VCaP (cell line): ENCODE measurements around the gene TMOD1.
A peak's percentile ranks its signal among the peaks of the same experiment; 100 is the strongest.

ENCODE experiments used
- H3K27ac ChIP-seq: fragments of 450-650 bp; 2 replicates; pipeline ENCODE4 v1.5.1; 2017
- TF ChIP-seq, protein P1 (sequence below): fragments of 450-650 bp; conservative IDR thresholded peaks from 2 replicates; pipeline ENCODE4 v1.5.1; 2017; ENCODE audit warnings: mild to moderate bottlenecking, moderate library complexity

TMOD1 gene

DNA sequence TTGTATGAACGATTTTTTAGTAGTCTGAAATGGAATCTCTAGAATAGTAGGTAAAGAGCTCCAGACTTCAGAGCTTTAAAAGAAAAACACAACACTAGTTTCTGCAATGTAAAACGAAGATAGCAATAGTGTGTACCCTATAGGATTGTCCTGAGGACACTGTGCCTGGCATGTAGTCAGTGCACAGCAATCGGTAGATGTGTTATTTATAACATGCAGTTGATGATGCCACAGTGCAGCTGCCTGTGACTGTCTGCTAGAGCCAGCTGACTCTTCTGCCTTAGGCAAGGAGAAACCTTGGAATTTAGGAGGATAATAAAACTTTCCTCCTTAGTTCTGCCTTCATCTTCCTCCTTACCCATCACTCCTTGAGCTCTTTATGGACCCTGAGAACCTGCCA lies 27.7 kb upstream of the TMOD1 start:
- H3K27ac ChIP-seq, result no peak overlapping the region
- TF ChIP-seq, protein P1, sequence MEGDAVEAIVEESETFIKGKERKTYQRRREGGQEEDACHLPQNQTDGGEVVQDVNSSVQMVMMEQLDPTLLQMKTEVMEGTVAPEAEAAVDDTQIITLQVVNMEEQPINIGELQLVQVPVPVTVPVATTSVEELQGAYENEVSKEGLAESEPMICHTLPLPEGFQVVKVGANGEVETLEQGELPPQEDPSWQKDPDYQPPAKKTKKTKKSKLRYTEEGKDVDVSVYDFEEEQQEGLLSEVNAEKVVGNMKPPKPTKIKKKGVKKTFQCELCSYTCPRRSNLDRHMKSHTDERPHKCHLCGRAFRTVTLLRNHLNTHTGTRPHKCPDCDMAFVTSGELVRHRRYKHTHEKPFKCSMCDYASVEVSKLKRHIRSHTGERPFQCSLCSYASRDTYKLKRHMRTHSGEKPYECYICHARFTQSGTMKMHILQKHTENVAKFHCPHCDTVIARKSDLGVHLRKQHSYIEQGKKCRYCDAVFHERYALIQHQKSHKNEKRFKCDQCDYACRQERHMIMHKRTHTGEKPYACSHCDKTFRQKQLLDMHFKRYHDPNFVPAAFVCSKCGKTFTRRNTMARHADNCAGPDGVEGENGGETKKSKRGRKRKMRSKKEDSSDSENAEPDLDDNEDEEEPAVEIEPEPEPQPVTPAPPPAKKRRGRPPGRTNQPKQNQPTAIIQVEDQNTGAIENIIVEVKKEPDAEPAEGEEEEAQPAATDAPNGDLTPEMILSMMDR, result no peak

DNA sequence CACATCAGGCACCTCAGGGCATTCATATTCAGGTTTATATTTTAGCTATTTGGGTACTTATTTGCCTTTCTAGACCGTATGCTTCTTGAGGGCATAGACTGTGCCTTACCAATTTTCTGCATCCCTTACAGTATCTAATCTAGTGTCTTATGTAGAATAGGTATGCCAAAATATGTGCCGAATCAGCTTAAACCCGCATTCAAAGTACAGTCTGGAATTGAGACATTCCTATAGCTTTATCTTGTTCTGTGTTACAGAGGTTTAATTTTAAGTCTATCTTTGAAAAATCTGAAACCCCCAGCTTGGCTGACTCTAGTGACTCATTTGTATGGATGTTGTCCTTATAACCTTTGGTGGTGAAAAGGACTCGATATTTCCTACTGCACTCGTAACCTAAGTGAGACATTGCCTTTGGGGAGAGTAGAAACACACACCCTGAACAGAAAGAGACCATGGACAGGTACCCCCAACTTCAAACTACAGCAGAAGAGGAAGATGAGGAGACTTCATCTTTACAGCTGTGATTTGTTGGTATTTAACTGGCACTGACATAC lies 27.0 kb upstream of the TMOD1 start:
- TF ChIP-seq, protein P1, result no peak
- no peak overlapping the region for H3K27ac ChIP-seq

GRCh38 chr9:97475059-97475458 lies 26.4 kb upstream of the TMOD1 start:
- no peak overlapping the region for H3K27ac ChIP-seq
- TF ChIP-seq, protein P1, result no peak

GRCh38 chr9:97478301-97478981 lies 23.0 kb upstream of the TMOD1 start:
- TF ChIP-seq, protein P1, result no peak
- H3K27ac ChIP-seq, result peak overlapping the region; percentile 52

DNA sequence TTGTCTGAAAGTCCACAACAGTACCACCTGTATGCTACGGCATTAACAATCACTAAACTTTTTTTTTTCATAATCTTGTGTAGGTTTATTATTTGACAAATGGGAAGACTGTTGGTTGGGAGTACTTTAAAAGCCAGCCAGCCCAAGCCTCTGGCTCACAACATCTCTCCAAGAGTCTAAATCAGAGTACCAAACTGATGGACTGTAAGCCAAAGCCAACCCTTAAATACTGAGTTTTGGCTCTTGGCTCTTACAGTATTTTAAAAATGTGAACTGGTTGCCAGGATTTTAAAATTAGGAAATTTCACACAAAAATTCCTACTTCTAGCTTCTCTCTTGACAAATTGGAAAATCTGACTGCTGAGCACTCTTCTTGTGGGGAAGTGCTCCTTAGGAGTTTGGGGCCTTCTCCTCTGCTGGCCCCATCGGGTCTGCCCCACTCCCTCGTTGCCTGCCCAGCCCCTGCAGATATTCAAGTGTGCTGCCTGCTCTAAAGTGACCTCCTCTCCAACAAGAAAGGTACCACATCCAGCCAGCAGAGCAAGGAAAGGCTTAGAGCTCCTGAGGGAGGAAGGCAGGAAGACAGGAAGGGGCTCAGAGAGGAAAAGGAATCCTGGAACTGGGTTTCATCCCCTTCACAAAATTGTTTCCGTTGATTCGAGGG lies 21.8 kb upstream of the TMOD1 start:
- TF ChIP-seq, protein P1, result no peak
- H3K27ac ChIP-seq, result peak overlapping the region; percentile 52

DNA sequence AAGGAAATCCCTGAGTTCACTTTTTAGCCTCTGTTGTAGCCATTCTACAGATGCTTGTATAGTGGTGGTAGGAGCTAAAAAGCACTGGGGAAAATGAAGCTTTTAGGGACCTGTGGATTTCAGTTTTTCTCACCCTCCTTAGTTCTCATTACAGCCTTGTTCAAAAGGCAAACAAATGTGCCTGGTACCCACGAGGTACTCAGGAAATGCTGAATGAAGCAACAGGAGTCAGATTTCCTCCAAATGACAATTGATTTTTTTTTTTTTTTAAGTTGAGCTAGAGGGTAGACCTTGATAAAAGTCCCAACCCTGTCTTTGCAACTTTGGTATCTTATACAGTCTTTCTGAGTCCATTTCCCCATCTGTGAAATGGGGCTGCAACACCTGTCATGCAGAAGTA lies 21.3 kb upstream of the TMOD1 start:
- TF ChIP-seq, protein P1, result no peak

DNA sequence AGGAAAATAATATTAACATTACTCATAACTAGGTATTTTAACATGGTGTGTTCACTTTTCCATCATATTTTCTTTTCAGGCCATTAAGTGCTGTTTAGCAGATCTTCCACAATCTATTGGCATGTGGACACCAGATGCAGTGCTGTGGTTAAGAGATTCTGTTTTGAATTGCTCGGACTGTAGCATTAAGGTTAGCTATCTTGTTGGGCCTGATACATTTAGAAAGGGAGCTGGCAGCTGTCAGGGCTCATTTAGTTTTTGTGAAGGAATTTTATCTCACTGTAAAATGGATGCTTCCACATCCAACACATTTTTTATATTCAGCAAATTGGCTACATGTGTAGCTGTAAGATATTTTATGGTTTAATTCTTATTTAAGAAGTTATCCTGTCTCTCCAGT lies 20.7 kb upstream of the TMOD1 start:
- TF ChIP-seq, protein P1, result no peak
- no peak overlapping the region for H3K27ac ChIP-seq

More for the DNA sequence above, 21.3 kb upstream of the TMOD1 start:
- H3K27ac ChIP-seq, result peak overlapping the region; percentile 52; the same call in 1 of the 2 replicates
